D341Med (cell line): ENCODE measurements around the gene LRRC3.
"Not testable (repeated sequence)": the region's sequence is repeated elsewhere in the genome, so short reads cannot be mapped to it uniquely, and the experiment has no call there.

Source experiments
- DNase-seq: peaks from one replicate; pipeline ENCODE4 v3.0.0; 2012; ENCODE audit warnings: low spot score

LRRC3 gene

DNA sequence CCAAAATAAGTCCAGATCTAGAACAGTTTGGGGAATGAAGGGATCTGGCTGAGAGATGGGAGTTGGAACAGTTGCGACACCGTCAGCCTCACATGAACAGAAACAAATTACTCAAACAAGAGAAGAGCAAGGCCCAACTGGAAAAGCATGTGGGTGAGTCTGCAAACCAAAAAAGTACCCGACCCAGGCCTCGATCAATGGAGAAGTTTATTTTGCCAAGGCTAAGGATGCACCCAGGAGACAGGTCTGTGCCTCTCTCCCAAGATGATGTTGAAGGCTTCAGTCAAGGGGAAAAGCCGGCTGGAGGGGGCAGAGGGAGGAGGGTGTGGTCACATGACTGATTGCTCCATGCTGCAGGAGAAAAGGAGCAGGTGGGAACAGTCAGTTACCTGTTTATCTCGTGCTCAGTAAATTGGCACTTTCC, 42.4 kb downstream of the LRRC3 start:
- no peak for DNase-seq

- no peak for DNase-seq
These were observed 43.2 kb downstream of the LRRC3 start for GRCh38 chr21:44498280-44499210.

- no peak for DNase-seq
These were observed 43.9 kb downstream of the LRRC3 start for GRCh38 chr21:44499211-44499560.

- DNase-seq = no peak
These were observed 44.3 kb downstream of the LRRC3 start for GRCh38 chr21:44499631-44500030.

DNA sequence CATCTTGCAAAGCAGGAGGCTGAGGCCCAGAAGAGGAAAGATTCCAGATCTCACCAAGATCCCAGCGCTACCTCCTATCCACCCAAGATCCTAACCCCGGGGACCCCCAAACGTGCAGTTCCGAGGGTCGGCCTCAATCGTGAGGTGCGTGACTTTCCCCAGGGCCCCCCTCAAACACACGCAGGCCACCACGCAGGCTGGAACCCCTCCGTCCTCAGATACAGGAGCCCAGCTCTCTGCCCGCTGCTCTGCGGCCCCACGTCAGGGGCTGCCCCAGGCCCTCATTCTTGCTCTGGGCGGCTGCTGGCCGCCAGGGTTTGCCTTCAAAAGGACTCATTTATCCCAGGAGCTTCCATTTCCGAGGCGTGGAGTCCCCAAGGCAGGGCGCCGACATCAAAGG, 44.8 kb downstream of the LRRC3 start:
- DNase-seq = no peak

GRCh38 chr21:44502171-44502958, 47.1 kb downstream of the LRRC3 start:
- DNase-seq = no peak

DNA sequence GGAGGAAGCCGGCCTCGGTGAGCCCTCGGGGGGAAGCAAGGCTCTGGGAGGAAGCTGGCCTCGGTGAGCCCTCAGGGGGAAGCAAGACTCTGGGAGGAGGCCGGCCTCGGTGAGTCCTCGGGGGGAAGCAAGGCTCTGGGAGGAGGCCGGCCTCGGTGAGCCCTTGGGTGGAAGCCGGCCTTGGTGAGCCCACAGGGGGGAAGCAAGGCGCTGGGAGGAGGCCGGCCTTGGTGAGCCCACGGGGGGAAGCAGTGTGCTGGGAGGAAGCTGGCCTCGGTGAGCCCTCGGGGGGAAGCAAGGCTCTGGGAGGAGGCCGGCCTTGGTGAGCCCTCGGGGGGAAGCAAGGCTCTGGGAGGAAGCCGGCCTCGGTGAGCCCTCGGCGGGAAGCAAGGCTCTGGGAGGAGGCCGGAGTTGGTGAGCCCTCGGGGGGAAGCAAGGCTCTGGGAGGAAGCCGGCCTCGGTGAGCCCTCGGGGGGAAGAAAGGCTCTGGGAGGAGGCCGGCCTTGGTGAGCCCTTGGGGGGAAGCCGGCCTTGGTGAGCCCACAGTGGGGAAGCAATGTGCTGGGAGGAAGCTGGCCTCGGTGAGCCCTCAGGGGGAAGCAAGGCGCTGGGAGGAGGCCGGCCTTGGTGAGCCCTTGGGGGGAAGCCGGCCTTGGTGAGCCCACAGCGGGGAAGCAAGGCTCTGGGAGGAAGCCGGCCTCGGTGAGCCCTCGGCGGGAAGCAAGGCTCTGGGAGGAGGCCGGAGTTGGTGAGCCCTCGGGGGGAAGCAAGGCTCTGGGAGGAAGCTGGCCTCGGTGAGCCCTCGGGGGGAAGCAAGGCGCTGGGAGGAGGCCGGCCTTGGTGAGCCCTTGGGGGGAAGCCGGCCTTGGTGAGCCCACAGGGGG, 47.9 kb downstream of the LRRC3 start:
- not testable (repeated sequence) for DNase-seq

DNA sequence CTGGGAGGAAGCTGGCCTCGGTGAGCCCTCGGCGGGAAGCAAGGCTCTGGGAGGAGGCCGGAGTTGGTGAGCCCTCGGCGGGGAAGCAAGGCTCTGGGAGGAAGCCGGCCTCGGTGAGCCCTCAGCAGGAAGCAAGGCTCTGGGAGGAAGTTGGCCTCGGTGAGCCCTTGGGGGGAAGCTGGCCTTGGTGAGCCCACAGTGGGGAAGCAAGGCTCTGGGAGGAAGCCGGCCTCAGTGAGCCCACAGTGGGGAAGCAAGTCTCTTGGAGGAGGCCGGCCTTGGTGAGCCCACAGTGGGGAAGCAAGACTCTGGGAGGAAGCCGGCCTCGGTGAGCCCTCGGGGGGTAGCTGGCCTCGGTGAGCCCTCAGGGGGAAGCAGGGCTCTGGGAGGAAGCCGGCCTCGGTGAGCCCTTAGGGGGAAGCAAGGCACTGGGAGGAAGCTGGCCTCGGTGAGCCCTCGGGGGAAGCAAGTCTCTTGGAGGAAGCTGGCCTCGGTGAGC, 48.6 kb downstream of the LRRC3 start:
- DNase-seq = no peak

- DNase-seq = no peak
These were observed 50.5 kb downstream of the LRRC3 start for GRCh38 chr21:44505673-44506278.

DNA sequence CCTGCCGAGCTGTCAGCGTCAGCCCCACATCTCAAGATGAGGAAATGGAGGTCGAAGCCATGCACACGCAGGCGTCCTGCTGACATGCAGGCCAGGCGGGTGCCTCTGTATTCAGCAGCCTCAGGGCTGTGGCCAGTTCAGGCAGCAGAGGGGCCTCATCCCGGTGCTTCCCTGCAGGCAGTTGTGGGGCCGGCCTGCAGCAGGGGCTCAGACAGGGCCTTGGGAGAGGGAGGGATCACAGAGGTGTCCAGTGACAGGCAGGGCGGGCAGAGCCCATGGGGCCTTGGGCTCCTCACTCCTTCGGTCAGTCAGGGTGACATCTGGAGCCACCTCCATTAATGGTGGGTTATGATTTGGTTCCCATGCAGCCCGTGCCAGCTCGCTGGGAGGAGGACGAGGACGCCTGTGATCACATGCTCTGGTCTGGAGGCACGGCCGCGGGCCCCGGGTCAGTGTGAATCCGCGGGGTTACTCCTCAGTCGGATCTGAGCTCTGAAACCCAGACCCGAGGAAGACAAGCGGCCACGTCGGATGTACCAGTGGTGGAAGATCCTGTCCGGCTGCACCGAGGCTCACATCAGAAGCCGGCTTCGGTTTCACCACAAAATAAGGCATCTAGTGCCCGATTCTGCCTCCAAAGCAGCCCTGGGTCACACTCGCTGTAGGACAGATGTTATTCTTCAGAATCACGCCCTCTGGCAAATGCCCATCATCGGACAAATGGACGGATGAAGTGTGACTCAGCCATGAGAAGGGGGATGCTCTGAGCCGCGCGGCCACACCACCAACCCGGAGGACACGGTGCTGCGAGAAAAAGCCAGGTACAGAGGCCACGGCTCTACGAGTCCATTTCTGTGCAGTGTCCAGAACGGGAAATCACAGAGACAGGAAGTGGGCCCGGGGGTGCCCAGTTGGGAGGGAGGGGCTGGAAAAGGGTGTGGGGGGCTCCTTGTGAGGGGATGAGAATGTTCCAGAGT, 51.3 kb downstream of the LRRC3 start:
- no peak for DNase-seq

- DNase-seq = no peak
These were observed 52.5 kb downstream of the LRRC3 start for GRCh38 chr21:44507673-44508425.

GRCh38 chr21:44508426-44508710, 53.1 kb downstream of the LRRC3 start:
- no peak for DNase-seq

GRCh38 chr21:44508711-44509445, 53.6 kb downstream of the LRRC3 start:
- DNase-seq = no peak

GRCh38 chr21:44509539-44509938, 54.2 kb downstream of the LRRC3 start:
- DNase-seq = peak; percentile 79

DNA sequence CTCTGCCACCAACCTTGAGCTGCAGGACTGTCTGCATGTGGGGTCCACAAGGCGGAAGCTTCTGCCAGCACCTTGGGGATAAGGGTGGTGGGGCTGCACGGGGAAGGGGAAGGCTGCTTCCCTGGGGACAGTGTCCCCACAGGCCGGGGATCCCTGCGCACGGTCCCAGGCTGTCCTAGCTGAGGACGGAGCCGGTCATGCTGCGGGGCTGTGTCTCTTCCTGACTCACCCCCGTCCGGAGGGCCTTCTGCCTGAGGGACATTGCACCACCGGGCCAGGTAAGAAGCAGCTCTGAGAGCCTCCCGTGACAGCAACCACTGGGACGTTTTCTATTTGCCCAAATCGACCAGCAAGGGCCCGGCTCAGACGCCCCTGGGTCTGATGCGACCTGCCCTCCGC, 54.8 kb downstream of the LRRC3 start:
- DNase-seq = no peak

DNA sequence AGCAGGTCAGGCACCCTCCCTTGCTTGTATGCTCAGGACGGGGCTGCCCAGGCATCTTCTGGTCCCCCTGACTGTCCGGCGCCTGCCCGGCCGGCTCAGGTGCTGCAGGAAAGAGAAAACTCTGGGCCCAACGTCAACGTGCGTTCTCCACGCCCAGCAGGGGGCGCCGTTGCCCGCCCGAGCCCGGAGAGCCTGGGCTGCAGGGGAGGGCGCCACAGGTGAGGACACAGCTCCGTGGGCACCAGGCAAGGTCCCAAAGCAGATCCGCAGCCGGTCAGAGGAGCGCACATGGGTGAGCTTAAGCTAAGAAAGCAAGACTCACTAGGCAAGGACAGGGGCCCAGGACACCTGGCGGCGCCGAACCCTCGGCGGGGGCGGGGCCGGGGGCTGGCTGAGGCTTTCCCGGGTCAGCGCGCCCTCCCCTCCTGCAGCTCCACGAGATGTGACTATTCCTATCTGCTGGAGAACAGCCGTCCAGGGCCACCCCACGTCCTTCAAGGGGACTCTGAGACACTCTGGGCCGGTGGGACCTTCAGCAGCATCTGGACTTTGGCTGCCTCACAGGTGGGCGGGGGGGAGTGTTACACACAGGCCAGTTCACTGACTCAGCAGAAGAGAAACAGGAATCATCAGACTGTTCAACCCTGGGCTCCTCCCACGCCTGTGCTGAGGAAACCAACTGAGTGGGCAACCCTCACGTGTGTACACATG, 55.4 kb downstream of the LRRC3 start:
- DNase-seq = peak; percentile 90

GRCh38 chr21:44511219-44511937, 56.1 kb downstream of the LRRC3 start:
- DNase-seq = no peak
